Stimulated activated CD8-positive, alpha-beta memory T cell treated with anti-CD3 and anti-CD28 coated beads, Interleukin-15, amount 100 ng/mL, for 1 hour (primary cell): ENCODE data around the gene MXRA8.

ENCODE experiments used
- DNase-seq: peaks from one replicate; pipeline ENCODE4 v3.0.0-alpha.2; 2020; ENCODE audit warnings: low read depth

MXRA8 gene

DNA sequence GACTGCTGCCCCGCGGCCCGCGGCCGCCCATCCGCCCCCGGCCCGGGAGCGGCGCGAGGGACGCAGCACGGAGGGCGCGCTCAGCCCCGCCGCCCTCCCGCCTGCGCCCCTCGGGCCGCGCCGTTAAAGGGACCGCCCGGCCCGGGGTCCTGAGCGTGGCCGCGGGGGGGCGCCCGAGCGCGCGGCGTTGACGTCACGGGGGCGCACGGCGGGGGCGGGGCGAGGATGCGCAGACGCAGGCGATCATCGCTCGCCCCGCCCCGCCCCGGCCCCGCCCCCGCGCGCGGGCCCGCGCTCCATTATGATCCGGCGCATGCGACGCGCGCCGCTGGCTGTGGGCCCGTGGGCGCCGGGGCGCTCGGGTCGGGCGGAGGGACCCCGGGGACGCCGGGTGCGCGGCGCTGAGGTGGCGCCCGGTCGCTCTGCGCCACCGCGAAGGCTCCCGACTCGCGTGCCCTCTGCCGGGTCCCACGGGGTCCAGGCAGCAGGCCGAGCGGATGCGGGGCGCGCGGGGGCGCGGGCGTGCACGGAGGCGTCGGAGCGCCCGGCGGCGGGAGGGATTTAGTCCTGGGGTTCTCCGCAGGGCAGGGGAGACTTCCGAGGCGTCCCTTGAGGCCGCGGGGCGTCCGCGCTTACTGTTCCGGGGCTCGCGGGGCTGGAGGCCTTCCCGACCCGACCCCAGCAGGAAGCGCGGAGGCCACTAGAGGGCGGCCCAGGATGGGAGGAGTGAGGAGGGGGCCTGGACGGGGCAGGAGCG, 8.9 kb downstream of the MXRA8 start, which contains the start of gene DVL1:
DVL1 (minus strand) TSS at position 163 of the 757 bp plus-strand sequence. CDS start 353 bp downstream, outside the sequence.
- peak; percentile 32 for DNase-seq

- no peak for DNase-seq
Observed at GRCh38 chr1:1348420-1349255, 9.7 kb downstream of the MXRA8 start.

GRCh38 chr1:1347663-1348419, 10.5 kb downstream of the MXRA8 start:
- no peak for DNase-seq

DNA sequence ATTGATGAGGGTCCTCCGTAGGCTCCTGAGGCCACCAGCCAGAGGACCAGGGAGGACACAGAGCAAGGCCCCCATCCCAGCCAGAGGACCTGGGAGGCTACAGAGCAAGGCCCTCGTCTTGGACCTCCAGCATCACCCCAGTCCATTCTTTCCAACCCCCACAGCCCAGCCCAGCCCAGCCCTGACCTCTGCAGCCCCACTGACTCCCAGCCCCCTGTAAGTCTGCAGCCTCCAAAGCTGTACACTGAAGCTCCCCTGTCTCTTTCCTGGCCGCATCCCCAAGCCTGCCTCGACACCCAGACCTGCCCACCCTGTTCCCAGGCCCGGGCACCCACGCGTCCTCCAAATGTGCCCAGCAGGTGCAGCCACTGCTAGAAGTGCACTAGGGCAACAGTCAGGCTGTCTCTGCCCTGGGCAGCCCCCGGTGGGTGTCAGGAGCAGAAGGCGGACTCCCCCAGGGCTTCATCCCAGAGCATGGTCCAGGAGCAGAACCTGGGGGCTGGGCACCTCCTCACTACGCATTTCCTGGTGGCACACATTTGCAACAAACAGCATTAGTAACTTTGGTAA, 11.2 kb downstream of the MXRA8 start:
- DNase-seq = no peak

- DNase-seq = no peak
Observed at GRCh38 chr1:1346501-1346890, 11.9 kb downstream of the MXRA8 start.

GRCh38 chr1:1345860-1346500, 12.4 kb downstream of the MXRA8 start:
- no peak for DNase-seq

DNA sequence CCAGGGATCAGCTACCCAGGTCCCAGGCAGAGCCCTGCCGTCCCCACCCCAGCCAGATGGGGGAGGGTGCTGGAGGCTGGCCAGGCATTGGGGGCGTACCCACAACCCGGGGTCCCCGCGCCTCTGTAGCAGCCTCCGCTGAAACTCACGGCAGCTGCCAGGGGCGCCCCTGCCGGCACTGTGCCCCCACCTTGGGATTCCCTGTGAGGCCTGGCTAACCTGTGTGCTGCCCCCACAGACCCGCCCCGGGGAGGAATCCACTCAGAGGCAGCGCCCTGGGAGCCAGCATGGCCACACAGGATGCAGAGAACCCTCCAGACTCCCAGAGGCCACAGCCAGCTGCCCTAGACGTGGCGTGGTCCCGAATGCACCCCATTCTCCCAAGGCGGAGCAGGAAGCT, 13.0 kb downstream of the MXRA8 start:
- no peak for DNase-seq

GRCh38 chr1:1344655-1345361, 13.5 kb downstream of the MXRA8 start:
- DNase-seq = no peak

DNA sequence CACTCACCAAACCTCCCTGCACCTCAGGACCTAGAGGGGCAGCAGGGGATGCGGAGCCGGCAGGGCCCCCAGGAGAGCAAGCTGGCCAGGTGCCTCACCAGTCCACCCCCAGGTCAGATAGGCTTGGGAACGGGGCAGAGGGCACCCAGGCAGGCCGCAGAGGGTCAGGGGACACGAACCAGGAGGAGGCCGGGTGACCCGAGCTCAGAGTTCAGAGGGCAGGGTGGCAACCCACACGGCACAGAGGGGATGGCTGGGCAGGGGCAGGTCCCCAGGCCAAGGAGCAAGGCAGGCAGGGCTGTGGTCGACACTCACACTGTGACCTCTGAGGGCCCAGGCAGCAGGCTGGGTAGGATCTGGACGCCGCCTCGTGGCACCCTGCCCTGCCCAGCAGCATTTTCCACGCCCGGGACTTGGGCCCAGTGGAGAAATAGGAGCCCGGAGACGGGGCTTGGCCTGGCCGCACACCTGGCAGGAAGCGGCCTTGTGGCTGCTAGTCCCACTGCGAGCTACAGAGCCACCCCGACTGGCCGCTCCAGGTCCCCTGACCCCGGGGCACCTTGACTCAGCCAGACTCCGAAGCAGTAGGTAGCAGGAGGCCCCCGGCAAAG, 14.4 kb downstream of the MXRA8 start:
- no peak for DNase-seq

- DNase-seq = no peak
Observed at GRCh38 chr1:1342584-1343115, 15.7 kb downstream of the MXRA8 start.

- no peak for DNase-seq
Observed at GRCh38 chr1:1342061-1342562, 16.2 kb downstream of the MXRA8 start.

- no peak for DNase-seq
Observed at GRCh38 chr1:1341549-1342021, 16.8 kb downstream of the MXRA8 start.

- DNase-seq = no peak
Observed at GRCh38 chr1:1340791-1341548, 17.4 kb downstream of the MXRA8 start.

GRCh38 chr1:1340185-1340584, 18.2 kb downstream of the MXRA8 start:
- DNase-seq = no peak

- no peak for DNase-seq
Observed at GRCh38 chr1:1338278-1338677, 20.1 kb downstream of the MXRA8 start.

DNA sequence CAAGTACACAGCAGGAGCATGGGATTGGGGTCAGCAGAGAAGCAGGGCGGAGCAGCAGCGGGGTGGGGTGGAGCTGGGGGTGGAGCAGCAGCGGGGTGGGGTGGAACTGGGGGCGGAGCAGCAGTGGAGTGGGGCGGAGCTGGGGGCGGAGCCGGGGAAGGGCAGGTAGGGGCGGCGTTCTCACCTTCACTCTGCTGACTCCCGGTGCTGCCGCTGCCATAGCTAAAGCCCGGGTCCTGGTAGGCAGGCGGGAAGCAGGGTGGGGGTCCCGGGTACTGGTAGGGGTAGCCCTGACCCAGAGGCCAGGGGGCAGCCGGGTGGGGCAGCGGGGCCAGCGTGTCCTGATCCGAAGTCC, 20.6 kb downstream of the MXRA8 start:
- DNase-seq = no peak

DNA sequence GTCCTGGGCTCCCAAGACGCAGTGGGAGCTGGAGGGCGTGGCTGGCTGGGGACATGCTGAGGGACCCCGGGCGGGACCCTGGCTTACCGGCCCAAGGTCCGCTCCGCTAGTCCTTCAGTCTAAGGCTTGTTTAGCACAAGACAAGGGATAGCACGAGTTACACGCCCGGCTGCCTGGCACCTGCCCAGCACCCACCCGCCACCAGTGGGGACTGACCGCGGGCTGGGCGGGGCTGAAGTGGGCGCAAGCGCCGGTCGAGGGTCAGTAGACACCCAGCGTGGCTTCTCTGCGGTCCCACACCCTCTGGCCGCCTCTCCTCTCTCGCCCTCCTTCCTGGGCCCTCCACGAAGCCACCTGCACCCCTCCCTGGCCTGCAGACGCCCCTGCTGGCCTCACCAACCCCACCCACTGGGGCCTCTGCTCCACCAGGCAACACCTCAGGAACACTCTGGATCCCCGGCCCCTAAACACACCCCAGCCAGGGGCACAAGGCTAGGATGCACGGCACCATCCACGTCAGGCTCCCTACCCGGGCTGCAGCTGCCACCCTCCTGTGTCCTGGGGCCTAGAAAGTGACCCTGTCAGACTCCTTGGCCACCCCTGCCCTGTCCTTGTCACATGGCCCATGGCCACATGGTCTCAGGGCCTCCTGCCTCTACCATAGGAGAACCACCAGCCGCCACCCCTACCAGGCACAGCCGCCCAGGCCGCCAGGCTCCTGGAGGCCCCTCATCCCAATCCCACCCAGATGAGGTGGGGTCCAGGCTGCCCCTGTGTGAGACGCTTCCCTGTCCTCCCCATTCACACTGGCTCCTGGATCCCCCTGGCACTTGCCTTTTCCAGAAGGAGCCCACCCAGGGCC, 21.2 kb downstream of the MXRA8 start:
- no peak for DNase-seq

- DNase-seq = no peak
Observed at GRCh38 chr1:1336446-1336845, 21.9 kb downstream of the MXRA8 start.
